ENCODE measurements around the gene ZNF414.
"Not testable (repeated sequence)": the region's sequence is repeated elsewhere in the genome, so short reads cannot be mapped to it uniquely, and the experiment has no call there.

ZNF414 gene

DNA sequence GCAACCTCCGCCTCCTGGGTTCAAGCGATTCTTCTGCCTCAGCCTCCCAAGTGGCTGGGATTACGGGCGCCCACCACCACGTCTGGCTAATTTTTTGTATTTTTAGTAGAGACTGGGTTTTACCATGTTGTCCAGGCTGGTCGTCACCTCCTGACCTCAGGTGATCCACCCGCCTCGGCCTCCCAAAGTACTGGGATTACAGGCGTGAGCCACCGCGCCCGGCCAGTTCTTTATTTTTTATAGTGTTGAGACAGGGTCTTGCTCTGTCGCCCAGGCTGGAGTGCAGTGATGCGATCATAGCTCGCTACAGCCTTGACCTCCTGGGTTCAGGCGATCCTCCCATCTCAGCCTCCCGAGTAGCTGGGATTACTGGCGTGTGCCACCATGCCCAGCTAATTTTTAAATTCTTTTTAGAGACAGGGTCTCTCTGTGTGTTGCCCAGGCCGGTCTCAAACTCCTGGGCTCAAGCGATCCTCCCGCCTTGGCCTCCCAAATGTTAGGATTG, 590 bp upstream of the ZNF414 start:
- Histone ChIP-seq H3K27ac (ENCODE audit: extremely low read depth, low read depth, low read length) (peak overlapping the region; percentile 87; the same call in 1 of the 2 replicates), H3K36me3 (ENCODE audit: control insufficient read depth in 2 of 2, insufficient read depth in 1 of 2, low read length in 2 of 2) (peaks cover 0 to 12% of the 10 kb centered on the region in 2 experiments; a peak in 1 of 3 replicates)
- POLR2A ChIA-PET, result interaction anchor here (0.7 to 3.1 kb wide), 23 partner anchors 9 to 1313 kb away, joined by 3 to 82 read pairs (median 5); partner anchors contain the start of genes HNRNPM, MARCHF2, NDUFA7 and RAB11B
- not testable (repeated sequence) for H3K4me1 ChIP-seq (ENCODE audit: control insufficient read depth, insufficient read depth, low read length); H3K4me3 ChIP-seq (ENCODE audit: low read depth, low read length); H3K9me3 ChIP-seq (ENCODE audit: control insufficient read depth, insufficient read depth, low read depth, low read length)
- CTCF ChIA-PET, result interaction anchor here (0.5 to 2.1 kb wide), 4 partner anchors 9 to 1598 kb away, joined by 3 to 9 read pairs (median 3); no protein-coding TSS in a partner anchor
- TF ChIP-seq BCL11B (tag by site-specific recombination; IDR thresholded peaks at IDR 0.05; ENCODE audit: low read depth), result peak; percentile 94
- TF ChIP-seq BCL11A (tag by site-specific recombination; IDR thresholded peaks at IDR 0.05; ENCODE audit: low read depth), result peak; percentile 68; the same call in 1 of the 2 replicates
- peak; percentile 33; the same call in 1 of the 2 replicates for TF ChIP-seq ZNF548 (tag by site-specific recombination; IDR thresholded peaks at IDR 0.05)
- peak; percentile 67; the same call in 1 of the 2 replicates for TF ChIP-seq ZNF121 (tag by site-specific recombination; IDR thresholded peaks at IDR 0.05)

DNA sequence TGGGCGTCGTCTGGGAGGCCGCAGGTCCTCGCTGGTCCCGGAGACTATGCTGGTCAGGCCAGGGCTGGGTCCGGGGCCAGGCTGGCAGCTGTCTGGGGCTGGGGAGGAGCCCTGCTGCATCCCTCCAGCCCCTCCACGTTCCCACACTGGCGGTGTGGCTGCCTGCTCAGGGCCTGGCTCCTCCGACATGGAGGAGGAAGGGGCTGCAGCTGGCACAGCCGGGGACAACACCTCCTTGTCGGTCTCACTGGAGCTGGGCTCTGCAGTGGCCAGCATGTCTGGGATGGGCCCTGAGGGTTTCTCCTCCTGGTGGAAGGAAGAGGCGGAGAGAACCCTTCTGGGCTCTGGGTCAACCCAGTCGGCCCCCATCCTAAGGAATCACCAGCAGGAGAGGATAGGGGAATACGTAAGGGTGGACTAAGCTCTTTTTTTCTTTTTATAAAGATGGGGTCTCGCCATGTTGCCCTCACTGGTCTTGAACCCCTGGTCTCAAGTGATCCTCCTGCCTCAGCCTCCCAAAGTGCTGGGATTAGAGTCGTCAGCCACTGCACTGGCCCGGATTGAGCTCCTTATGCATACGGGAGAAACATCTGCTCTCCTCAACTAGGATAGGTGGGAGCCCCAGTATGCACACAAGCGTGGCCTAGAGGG, 806 bp downstream of the ZNF414 start:
- peaks cover 0 to 12% of the 10 kb centered on the region in 2 experiments; a peak in 1 of 3 replicates for H3K36me3 ChIP-seq (ENCODE audit: control insufficient read depth in 2 of 2, insufficient read depth in 1 of 2, low read length in 2 of 2)
- ChIA-PET CTCF (interaction anchor here (0.6 to 2.1 kb wide), 6 partner anchors 9 to 153 kb away, joined by 3 to 9 read pairs (median 4); no protein-coding TSS in a partner anchor), POLR2A (interaction anchor here (0.6 to 3.1 kb wide), 30 partner anchors 7 to 645 kb away, joined by 3 to 82 read pairs (median 4); partner anchors contain the start of genes HNRNPM, MARCHF2, NDUFA7 and RAB11B)
- peak overlapping the region; percentile 99 for H3K4me3 ChIP-seq (ENCODE audit: low read depth, low read length)
- TF ChIP-seq, protein P1, sequence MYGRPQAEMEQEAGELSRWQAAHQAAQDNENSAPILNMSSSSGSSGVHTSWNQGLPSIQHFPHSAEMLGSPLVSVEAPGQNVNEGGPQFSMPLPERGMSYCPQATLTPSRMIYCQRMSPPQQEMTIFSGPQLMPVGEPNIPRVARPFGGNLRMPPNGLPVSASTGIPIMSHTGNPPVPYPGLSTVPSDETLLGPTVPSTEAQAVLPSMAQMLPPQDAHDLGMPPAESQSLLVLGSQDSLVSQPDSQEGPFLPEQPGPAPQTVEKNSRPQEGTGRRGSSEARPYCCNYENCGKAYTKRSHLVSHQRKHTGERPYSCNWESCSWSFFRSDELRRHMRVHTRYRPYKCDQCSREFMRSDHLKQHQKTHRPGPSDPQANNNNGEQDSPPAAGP (tag by site-specific recombination; IDR thresholded peaks at IDR 0.05), result no peak
- TF ChIP-seq MZF1 (tag by site-specific recombination; IDR thresholded peaks at IDR 0.05; ENCODE audit: borderline replicate concordance), result no peak
- TF ChIP-seq, protein P2, sequence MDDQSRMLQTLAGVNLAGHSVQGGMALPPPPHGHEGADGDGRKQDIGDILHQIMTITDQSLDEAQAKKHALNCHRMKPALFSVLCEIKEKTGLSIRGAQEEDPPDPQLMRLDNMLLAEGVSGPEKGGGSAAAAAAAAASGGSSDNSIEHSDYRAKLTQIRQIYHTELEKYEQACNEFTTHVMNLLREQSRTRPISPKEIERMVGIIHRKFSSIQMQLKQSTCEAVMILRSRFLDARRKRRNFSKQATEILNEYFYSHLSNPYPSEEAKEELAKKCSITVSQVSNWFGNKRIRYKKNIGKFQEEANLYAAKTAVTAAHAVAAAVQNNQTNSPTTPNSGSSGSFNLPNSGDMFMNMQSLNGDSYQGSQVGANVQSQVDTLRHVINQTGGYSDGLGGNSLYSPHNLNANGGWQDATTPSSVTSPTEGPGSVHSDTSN (CRISPR knock-in tag; IDR thresholded peaks at IDR 0.05), result no peak
- TF ChIP-seq ZBTB20 (tag by site-specific recombination; IDR thresholded peaks at IDR 0.05), result no peak
- no peak for TF ChIP-seq ZNF157 (tag by site-specific recombination; IDR thresholded peaks at IDR 0.05)
- no peak for TF ChIP-seq ZNF626 (tag by site-specific recombination; IDR thresholded peaks at IDR 0.05)
- no peak for TF ChIP-seq ZNF514 (tag by site-specific recombination; IDR thresholded peaks at IDR 0.05)
- TF ChIP-seq ZNF560 (tag by site-specific recombination; IDR thresholded peaks at IDR 0.05; ENCODE audit: borderline replicate concordance), result no peak
- no peaks in the 10 kb centered on the region for H3K9me3 ChIP-seq (ENCODE audit: control insufficient read depth, insufficient read depth, low read depth, low read length)
- peak overlapping the region; percentile 87 for H3K27ac ChIP-seq (ENCODE audit: extremely low read depth, low read depth, low read length)
- peaks cover 7% of the 10 kb centered on the region; the same call in 1 of the 2 replicates for H3K4me1 ChIP-seq (ENCODE audit: control insufficient read depth, insufficient read depth, low read length)

DNA sequence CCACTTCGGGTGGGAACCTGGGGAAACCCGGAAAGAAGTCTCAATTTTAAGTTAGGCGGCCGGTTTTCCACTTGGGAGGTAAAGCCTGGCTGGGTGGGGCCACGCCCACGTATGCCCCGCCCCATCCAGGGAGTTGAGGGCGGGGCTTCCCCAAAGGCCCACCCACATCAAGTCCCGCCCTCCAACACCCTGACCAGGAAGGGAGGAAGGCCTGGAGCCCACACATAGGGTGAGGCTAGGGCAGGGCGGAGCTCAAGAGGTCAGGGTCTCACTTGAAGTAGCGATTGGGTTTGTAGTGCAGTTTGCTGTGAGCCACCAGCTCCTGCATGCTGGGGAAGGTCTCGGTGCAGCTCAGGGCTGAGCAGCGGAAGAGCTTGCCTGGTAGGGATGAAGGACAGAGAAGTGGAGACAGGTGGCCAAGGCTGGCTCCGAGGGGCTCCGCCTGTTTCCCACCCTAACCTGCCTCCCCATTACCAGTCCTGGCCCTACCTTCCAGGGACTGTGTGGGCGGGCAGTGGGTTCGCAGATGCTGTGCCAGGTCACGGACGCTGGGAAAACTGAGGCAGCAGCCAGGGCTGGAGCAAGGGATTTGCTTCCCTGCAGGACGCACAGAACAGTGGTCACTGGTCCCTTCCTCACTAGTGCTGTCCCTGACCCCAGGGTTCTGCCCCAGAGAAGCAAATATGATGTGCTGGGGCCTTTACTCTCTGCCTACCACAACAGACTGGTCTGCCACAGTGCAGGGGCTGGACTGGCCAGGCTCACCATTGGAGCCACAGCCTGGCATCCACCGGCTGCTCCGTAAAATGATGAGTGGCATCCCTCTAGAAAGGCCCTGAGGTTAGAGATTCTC, 1.6 kb downstream of the ZNF414 start:
- no peak overlapping the region; the same call in 1 of the 2 replicates for H3K27ac ChIP-seq (ENCODE audit: extremely low read depth, low read depth, low read length)
- H3K4me3 ChIP-seq (ENCODE audit: low read depth, low read length), result no peak overlapping the region
- H3K4me1 ChIP-seq (ENCODE audit: control insufficient read depth, insufficient read depth, low read length), result peaks cover 7% of the 10 kb centered on the region; the same call in 1 of the 2 replicates
- H3K9me3 ChIP-seq (ENCODE audit: control insufficient read depth, insufficient read depth, low read depth, low read length), result no peaks in the 10 kb centered on the region
- ChIA-PET POLR2A (interaction anchor here (0.6 to 3.1 kb wide), 5 partner anchors 12 to 191 kb away, joined by 3 to 82 read pairs (median 4); partner anchors contain the start of genes NDUFA7 and RPS28), CTCF (interaction anchor here (2.1 kb wide), 1 partner anchor 67 kb away, joined by 9 read pairs; no protein-coding TSS in a partner anchor)
- H3K36me3 ChIP-seq (ENCODE audit: control insufficient read depth in 2 of 2, insufficient read depth in 1 of 2, low read length in 2 of 2), result peaks cover 0 to 12% of the 10 kb centered on the region in 2 experiments; a peak in 1 of 3 replicates
- peak; percentile 74 for TF ChIP-seq SP3 (tag by site-specific recombination; IDR thresholded peaks at IDR 0.05)
- TF ChIP-seq ZNF501 (tag by site-specific recombination; IDR thresholded peaks at IDR 0.05), result no peak
- TF ChIP-seq GLIS1 (tag by site-specific recombination; IDR thresholded peaks at IDR 0.05), result peak; percentile 42; the same call in 1 of the 2 replicates
- TF ChIP-seq KLF8 (tag by site-specific recombination; IDR thresholded peaks at IDR 0.05), result peak; percentile 53; the same call in 1 of the 2 replicates
- no peak for TF ChIP-seq ZBTB48 (tag by site-specific recombination; IDR thresholded peaks at IDR 0.05)
- TF ChIP-seq, protein P3, sequence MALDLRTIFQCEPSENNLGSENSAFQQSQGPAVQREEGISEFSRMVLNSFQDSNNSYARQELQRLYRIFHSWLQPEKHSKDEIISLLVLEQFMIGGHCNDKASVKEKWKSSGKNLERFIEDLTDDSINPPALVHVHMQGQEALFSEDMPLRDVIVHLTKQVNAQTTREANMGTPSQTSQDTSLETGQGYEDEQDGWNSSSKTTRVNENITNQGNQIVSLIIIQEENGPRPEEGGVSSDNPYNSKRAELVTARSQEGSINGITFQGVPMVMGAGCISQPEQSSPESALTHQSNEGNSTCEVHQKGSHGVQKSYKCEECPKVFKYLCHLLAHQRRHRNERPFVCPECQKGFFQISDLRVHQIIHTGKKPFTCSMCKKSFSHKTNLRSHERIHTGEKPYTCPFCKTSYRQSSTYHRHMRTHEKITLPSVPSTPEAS (tag by site-specific recombination; IDR thresholded peaks at IDR 0.05), result no peak
- TF ChIP-seq ZNF311 (tag by site-specific recombination; IDR thresholded peaks at IDR 0.05; ENCODE audit: borderline replicate concordance), result no peak
- TF ChIP-seq ZNF843 (tag by site-specific recombination; IDR thresholded peaks at IDR 0.05), result no peak
- TF ChIP-seq KLF9 (tag by site-specific recombination; IDR thresholded peaks at IDR 0.05; ENCODE audit: low read depth), result peak; percentile 88
- no peak for TF ChIP-seq ZNF23 (tag by site-specific recombination; IDR thresholded peaks at IDR 0.05; ENCODE audit: borderline replicate concordance)
- TF ChIP-seq, protein P4, sequence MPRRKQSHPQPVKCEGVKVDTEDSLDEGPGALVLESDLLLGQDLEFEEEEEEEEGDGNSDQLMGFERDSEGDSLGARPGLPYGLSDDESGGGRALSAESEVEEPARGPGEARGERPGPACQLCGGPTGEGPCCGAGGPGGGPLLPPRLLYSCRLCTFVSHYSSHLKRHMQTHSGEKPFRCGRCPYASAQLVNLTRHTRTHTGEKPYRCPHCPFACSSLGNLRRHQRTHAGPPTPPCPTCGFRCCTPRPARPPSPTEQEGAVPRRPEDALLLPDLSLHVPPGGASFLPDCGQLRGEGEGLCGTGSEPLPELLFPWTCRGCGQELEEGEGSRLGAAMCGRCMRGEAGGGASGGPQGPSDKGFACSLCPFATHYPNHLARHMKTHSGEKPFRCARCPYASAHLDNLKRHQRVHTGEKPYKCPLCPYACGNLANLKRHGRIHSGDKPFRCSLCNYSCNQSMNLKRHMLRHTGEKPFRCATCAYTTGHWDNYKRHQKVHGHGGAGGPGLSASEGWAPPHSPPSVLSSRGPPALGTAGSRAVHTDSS (tag by site-specific recombination; IDR thresholded peaks at IDR 0.05), result no peak
